HEK293 (cell line): ENCODE data around the gene INSL3.

Experiments used
- CTCF ChIA-PET: fragments of 350-600 bp; formaldehyde crosslinking; extraction: SDS; loops from one replicate; lab custom pipeline; 2021; ENCODE audit warnings: antibody characterized with exemption; lab: Yijun Ruan, JAX
- POLR2A ChIA-PET: fragments of 300-600 bp; formaldehyde crosslinking; extraction: SDS; loops from one replicate; lab custom pipeline; 2020; ENCODE audit warnings: antibody characterized with exemption, inconsistent platforms; lab: Yijun Ruan, JAX
- H3K27ac ChIP-seq: fragments of 200-500 bp; sonication (Bioruptor generic); 2 replicates; pipeline ENCODE4 v1.5.1; 2014; ENCODE audit warnings: low read depth, low read length, control low read depth, inconsistent platforms; ENCODE audit errors: extremely low read depth
- H3K36me3 ChIP-seq, 2 experiments: fragments of 200-500 bp in 1 of 2; sonication (Bioruptor generic) in 1 of 2; 1 replicate in 1 of 2; 2 replicates in 1 of 2; pipeline ENCODE4 v1.5.1; 2014 to 2017; ENCODE audit warnings: inconsistent platforms in 2 of 2, low read length in 2 of 2; ENCODE audit not compliant: control insufficient read depth in 2 of 2, insufficient read depth in 1 of 2
- H3K4me1 ChIP-seq: fragments of 200-500 bp; sonication (Bioruptor generic); 2 replicates; pipeline ENCODE4 v1.5.1; 2014; ENCODE audit warnings: mild to moderate bottlenecking, low read length, inconsistent platforms; ENCODE audit not compliant: control insufficient read depth, insufficient read depth
- H3K4me3 ChIP-seq: 2 replicates; pipeline ENCODE4 v1.5.1; 2011; ENCODE audit warnings: low read depth, mild to moderate bottlenecking, control low read depth, low read length, moderate library complexity
- H3K9me3 ChIP-seq: fragments of 200-500 bp; sonication (Bioruptor generic); 2 replicates; pipeline ENCODE4 v1.5.1; 2014; ENCODE audit warnings: low read depth, low read length, inconsistent platforms; ENCODE audit not compliant: control insufficient read depth, insufficient read depth
- ATF2 ChIP-seq: fragments of 450-650 bp; formaldehyde crosslinking; IDR thresholded peaks from 2 replicates; pipeline ENCODE4 v1.5.1; 2016; ENCODE audit warnings: missing biosample characterization, missing genetic modification characterization, low read depth
- IKZF3 ChIP-seq: fragments of 450-650 bp; IDR thresholded peaks from 2 replicates; pipeline ENCODE4 v1.5.0; 2018; ENCODE audit warnings: missing biosample characterization, mild to moderate bottlenecking, missing genetic modification characterization, moderate library complexity
- OVOL3 ChIP-seq: fragments of 450-650 bp; formaldehyde crosslinking; IDR thresholded peaks from 2 replicates; pipeline ENCODE4 v1.5.1; 2016; ENCODE audit warnings: missing biosample characterization, missing genetic modification characterization
- PRDM2 ChIP-seq: fragments of 450-650 bp; formaldehyde crosslinking; IDR thresholded peaks from 2 replicates; pipeline ENCODE4 v1.5.1; 2016; ENCODE audit warnings: missing biosample characterization, missing genetic modification characterization, borderline replicate concordance
- SCRT1 ChIP-seq: fragments of 450-650 bp; formaldehyde crosslinking; IDR thresholded peaks from 2 replicates; pipeline ENCODE4 v1.5.1; 2016; ENCODE audit warnings: missing biosample characterization, missing genetic modification characterization, borderline replicate concordance
- SCRT2 ChIP-seq: fragments of 450-650 bp; formaldehyde crosslinking; IDR thresholded peaks from 2 replicates; pipeline ENCODE4 v1.5.1; 2016; ENCODE audit warnings: missing biosample characterization, missing genetic modification characterization
- SETDB1 ChIP-seq: IDR thresholded peaks from one replicate; pipeline ENCODE4 v1.6.1; 2017; ENCODE audit warnings: mild to moderate bottlenecking, low read length, moderate library complexity, mixed read lengths; ENCODE audit not compliant: insufficient read length
- SP2 ChIP-seq: fragments of 450-650 bp; formaldehyde crosslinking; IDR thresholded peaks from 2 replicates; pipeline ENCODE4 v1.5.1; 2016; ENCODE audit warnings: missing biosample characterization, missing genetic modification characterization
- YY1 ChIP-seq: fragments of 450-650 bp; formaldehyde crosslinking; IDR thresholded peaks from 2 replicates; pipeline ENCODE4 v1.5.1; 2018; ENCODE audit warnings: missing biosample characterization, missing genetic modification characterization
- ZBTB26 ChIP-seq: fragments of 450-650 bp; formaldehyde crosslinking; optimal IDR thresholded peaks from 2 replicates; pipeline ENCODE3; 2016; ENCODE audit warnings: missing biosample characterization, mild to moderate bottlenecking, missing genetic modification characterization
- ZBTB48 ChIP-seq: fragments of 450-650 bp; formaldehyde crosslinking; IDR thresholded peaks from 2 replicates; pipeline ENCODE4 v1.5.1; 2016; ENCODE audit warnings: missing biosample characterization, missing genetic modification characterization
- ZFP3 ChIP-seq: fragments of 450-650 bp; formaldehyde crosslinking; IDR thresholded peaks from 2 replicates; pipeline ENCODE4 v1.5.1; 2016; ENCODE audit warnings: low read depth, missing biosample characterization, missing genetic modification characterization
- ZNF148 ChIP-seq: fragments of 450-650 bp; formaldehyde crosslinking; IDR thresholded peaks from 2 replicates; pipeline ENCODE4 v1.5.0; 2017; ENCODE audit warnings: missing biosample characterization, missing genetic modification characterization, borderline replicate concordance
- ZNF202 ChIP-seq: fragments of 450-650 bp; formaldehyde crosslinking; IDR thresholded peaks from 2 replicates; pipeline ENCODE4 v1.5.1; 2016; ENCODE audit warnings: missing biosample characterization, missing genetic modification characterization, borderline replicate concordance
- ZNF214 ChIP-seq: fragments of 450-650 bp; formaldehyde crosslinking; IDR thresholded peaks from 2 replicates; pipeline ENCODE4 v1.5.1; 2017; ENCODE audit warnings: missing biosample characterization, mild to moderate bottlenecking, missing genetic modification characterization, borderline replicate concordance
- ZNF391 ChIP-seq: fragments of 450-650 bp; formaldehyde crosslinking; IDR thresholded peaks from 2 replicates; pipeline ENCODE4 v1.5.1; 2016; ENCODE audit warnings: low read depth, missing biosample characterization, missing genetic modification characterization, borderline replicate concordance
- ZNF664 ChIP-seq: fragments of 450-650 bp; formaldehyde crosslinking; IDR thresholded peaks from 2 replicates; pipeline ENCODE4 v1.5.1; 2016; ENCODE audit warnings: missing biosample characterization, missing genetic modification characterization
- ZNF76 ChIP-seq: fragments of 450-650 bp; formaldehyde crosslinking; IDR thresholded peaks from 2 replicates; pipeline ENCODE4; 2016; ENCODE audit warnings: low read depth, missing biosample characterization, missing genetic modification characterization, borderline replicate concordance
- ZNF776 ChIP-seq: fragments of 450-650 bp; formaldehyde crosslinking; IDR thresholded peaks from 2 replicates; pipeline ENCODE4 v1.5.0; 2017; ENCODE audit warnings: missing biosample characterization, missing genetic modification characterization, borderline replicate concordance
- ZNF830 ChIP-seq: fragments of 450-650 bp; IDR thresholded peaks from 2 replicates; pipeline ENCODE4 v1.5.0; 2018; ENCODE audit warnings: missing biosample characterization, missing genetic modification characterization, low read depth, mild to moderate bottlenecking, moderate library complexity
- ZNF837 ChIP-seq: fragments of 450-650 bp; formaldehyde crosslinking; IDR thresholded peaks from 2 replicates; pipeline ENCODE4 v1.5.1; 2016; ENCODE audit warnings: missing biosample characterization, missing genetic modification characterization
- ZSCAN4 ChIP-seq: fragments of 450-650 bp; formaldehyde crosslinking; IDR thresholded peaks from 2 replicates; pipeline ENCODE4 v1.5.1; 2017; ENCODE audit warnings: missing biosample characterization, missing genetic modification characterization

Gene INSL3

GRCh38 chr19:17788632-17789031 is 32.7 kb downstream of the INSL3 start:
- CTCF ChIA-PET, result interaction anchor here (0.5 to 0.8 kb wide), 3 partner anchors 11 to 14 kb away, joined by 3 read pairs; no protein-coding TSS in a partner anchor

GRCh38 chr19:17787274-17787913 is 33.9 kb downstream of the INSL3 start:
- peaks cover 4% of the 10 kb centered on the region; the same call in 1 of the 2 replicates for H3K4me1 ChIP-seq
- no peak overlapping the region for H3K27ac ChIP-seq
- H3K9me3 ChIP-seq, result no peaks in the 10 kb centered on the region
- CTCF ChIA-PET, result no interaction called here
- no peaks in the 10 kb centered on the region for H3K36me3 ChIP-seq
- H3K4me3 ChIP-seq, result no peak overlapping the region
- POLR2A ChIA-PET, result no interaction called here
- no peak for TF ChIP-seq YY1
- no peak for TF ChIP-seq ZNF830 (tag by site-specific recombination)
- TF ChIP-seq IKZF3 (tag by site-specific recombination), result no peak
- no peak for TF ChIP-seq SETDB1
- TF ChIP-seq SCRT1 (tag by site-specific recombination), result no peak
- no peak for TF ChIP-seq ZNF202 (tag by site-specific recombination)
- no peak for TF ChIP-seq ZNF214 (tag by site-specific recombination)
- no peak for TF ChIP-seq ATF2 (tag by site-specific recombination)
- TF ChIP-seq ZBTB26 (tag by site-specific recombination), result no peak
- no peak for TF ChIP-seq ZNF776 (tag by site-specific recombination)
- TF ChIP-seq ZNF837 (tag by site-specific recombination), result no peak
- TF ChIP-seq PRDM2 (tag by site-specific recombination), result no peak
- no peak for TF ChIP-seq ZNF76 (tag by site-specific recombination)
- TF ChIP-seq ZNF391 (tag by site-specific recombination), result no peak
- no peak for TF ChIP-seq OVOL3
- TF ChIP-seq ZNF148 (tag by site-specific recombination), result no peak
- TF ChIP-seq ZBTB48 (tag by site-specific recombination), result no peak
- no peak for TF ChIP-seq SP2 (tag by site-specific recombination)

More at GRCh38 chr19:17788632-17789031, 32.7 kb downstream of the INSL3 start:
- H3K4me3 ChIP-seq, result no peak overlapping the region
- no peaks in the 10 kb centered on the region for H3K36me3 ChIP-seq
- POLR2A ChIA-PET, result interaction anchor here (0.8 kb wide), 1 partner anchor 16 kb away, joined by 4 read pairs; no protein-coding TSS in a partner anchor
- H3K27ac ChIP-seq, result no peak overlapping the region
- peaks cover 4% of the 10 kb centered on the region; the same call in 1 of the 2 replicates for H3K4me1 ChIP-seq
- TF ChIP-seq ZSCAN4 (no peak), ZNF664 (tag by site-specific recombination) (peak; percentile 69), SCRT2 (no peak), ZFP3 (peak; percentile 99)
- H3K9me3 ChIP-seq, result no peaks in the 10 kb centered on the region
